ENCODE results near the gene NTMT1.

- TF ChIP-seq CTCF (IDR thresholded peaks at IDR 0.05; ENCODE audit: insufficient read depth, low read depth, low read length) (no peak), EZH2 (IDR thresholded peaks at IDR 0.05; ENCODE audit: insufficient read depth, low read length) (no peak)
These were observed 35.5 kb upstream of the NTMT1 start for GRCh38 chr9:129590466-129590865.
